Large intestine (tissue), 1 donor: ENCODE results near the gene TAC1. TPM values are rescaled to one million over a fixed set of nuclear protein-coding genes. Genes with fewer than 3 reads are reported as not detected.

ENCODE experiments used
- polyA plus RNA-seq: library from polyadenylated mRNA; unstranded; fragments of 120-200 nt; gene quantifications from one replicate; pipeline ENCODE4 v1.2.1, GENCODE V29; 2013

TAC1 gene
- polyA plus RNA-seq, 1 donor, result 12.9 TPM

Other genes with a start within 250 kb of the TAC1 start
- gene ASNS, start 140.3 kb downstream of the TAC1 start, polyA plus RNA-seq, result 17.1 TPM